ENCODE measurements around the gene PRKRA. TPM values are rescaled to one million over a fixed set of nuclear protein-coding genes. Genes with fewer than 3 reads are reported as not detected.

PRKRA gene
- total and polyA plus RNA-seq, 9 of the 15 experiments (the other 6 are each of a cell fraction or from before 2014, with no cell fraction given) = 14.1 to 78.1 (median 52.3) TPM

- peak in 1 of 2 experiments; percentile 44; a peak in 2 of 4 replicates for TF ChIP-seq ZNF639 (CRISPR knock-in tag; conservative IDR thresholded peaks at IDR 0.05 in 1 of 2, IDR thresholded peaks at IDR 0.05 in 1 of 2)
- TF ChIP-seq RBM22 (IDR thresholded peaks at IDR 0.05; ENCODE audit: low read depth, low read length, poor library complexity, severe bottlenecking) = no peak
- peak; percentile 71 for TF ChIP-seq GMEB1 (CRISPR knock-in tag; IDR thresholded peaks at IDR 0.05)
- TF ChIP-seq PML (IDR thresholded peaks at IDR 0.05; ENCODE audit: low read length) = peak; percentile 89
- TF ChIP-seq ERF (CRISPR knock-in tag; IDR thresholded peaks at IDR 0.05) = peak; percentile 87
- peak; percentile 43; the same call in 1 of the 2 replicates for TF ChIP-seq ZNF263 (CRISPR knock-in tag; IDR thresholded peaks at IDR 0.05; ENCODE audit: borderline replicate concordance)
- TF ChIP-seq TEAD1 (CRISPR knock-in tag; IDR thresholded peaks at IDR 0.05) = peak in 1 of 2 experiments; percentile 61; a peak in 1 of 4 replicates
- TF ChIP-seq POLR2AphosphoS5 (IDR thresholded peaks at IDR 0.05; ENCODE audit: control insufficient read depth, insufficient read depth, low read depth, low read length) = peak; percentile 88
- 0 out of 2 replicates have a peak, but pooled peaks have one; percentile 83 for TF ChIP-seq ZBTB43 (CRISPR knock-in tag; IDR thresholded peaks at IDR 0.05)
- peak; percentile 27; the same call in 1 of the 2 replicates for TF ChIP-seq MXI1 (IDR thresholded peaks at IDR 0.05; ENCODE audit: low read depth, low read length)
- no peak for TF ChIP-seq KAT8 (IDR thresholded peaks at IDR 0.05; ENCODE audit: low read depth)
- no peak for TF ChIP-seq STAT5B (CRISPR knock-in tag; IDR thresholded peaks at IDR 0.05)
- TF ChIP-seq JUN (IDR thresholded peaks at IDR 0.05; ENCODE audit: borderline replicate concordance, low read depth, low read length) = no peak
- 0 out of 2 replicates have a peak, but pooled peaks have one; percentile 78 for TF ChIP-seq JUN (CRISPR knock-in tag; IDR thresholded peaks at IDR 0.05; ENCODE audit: borderline replicate concordance)
- peak; percentile 73; the same call in 1 of the 2 replicates for TF ChIP-seq NR4A1 (CRISPR knock-in tag; IDR thresholded peaks at IDR 0.05)
- TF ChIP-seq NR4A1 (tag; IDR thresholded peaks at IDR 0.05) = peak; percentile 53; the same call in 1 of the 2 replicates
- TF ChIP-seq HMBOX1 (IDR thresholded peaks at IDR 0.05) = no peak
- peak; percentile 56; the same call in 1 of the 2 replicates for TF ChIP-seq NR1H2 (CRISPR knock-in tag; IDR thresholded peaks at IDR 0.05)
- TF ChIP-seq RFX7 (CRISPR knock-in tag; IDR thresholded peaks at IDR 0.05) = no peak
- TF ChIP-seq ZBTB8A (IDR thresholded peaks at IDR 0.05; ENCODE audit: partially characterized antibody) = no peak
- TF ChIP-seq ZNF436 (CRISPR knock-in tag; IDR thresholded peaks at IDR 0.05) = no peak
- TF ChIP-seq SMAD4 (CRISPR knock-in tag; conservative IDR thresholded peaks at IDR 0.05) = peak; percentile 73
Measured at GRCh38 chr2:178450774-178451525, at the start of gene PRKRA, which contains the start of gene PJVK (continued).

Measured in K562 (cell line).